Esophagus muscularis mucosa (tissue), 3 donors: ENCODE results near the gene IFT43.

Experiments used
- POLR2A ChIP-seq: fragments of 450-650 bp; IDR thresholded peaks from one replicate; pipeline ENCODE4 v1.6.1; 2017; ENCODE audit warnings: antibody characterized with exemption, moderate library complexity, mild to moderate bottlenecking, low read depth
- POLR2AphosphoS5 ChIP-seq, 2 donors: sonication (generic); formaldehyde crosslinking; IDR thresholded peaks; one replicate each; pipeline ENCODE4 v1.6.1; 2017; ENCODE audit warnings: antibody characterized with exemption in 2 of 2
- TF ChIP-seq, protein P1 (sequence below), 3 experiments: fragments of 200-600 bp in 2 of 3; fragments of 450-650 bp in 1 of 3; sonication (generic) in 2 of 3; IDR thresholded peaks; one replicate each; pipeline ENCODE4 v1.5.1; 2017 to 2019; ENCODE audit warnings: antibody characterized with exemption in 3 of 3, mild to moderate bottlenecking in 2 of 3, moderate library complexity in 1 of 3

DNA sequence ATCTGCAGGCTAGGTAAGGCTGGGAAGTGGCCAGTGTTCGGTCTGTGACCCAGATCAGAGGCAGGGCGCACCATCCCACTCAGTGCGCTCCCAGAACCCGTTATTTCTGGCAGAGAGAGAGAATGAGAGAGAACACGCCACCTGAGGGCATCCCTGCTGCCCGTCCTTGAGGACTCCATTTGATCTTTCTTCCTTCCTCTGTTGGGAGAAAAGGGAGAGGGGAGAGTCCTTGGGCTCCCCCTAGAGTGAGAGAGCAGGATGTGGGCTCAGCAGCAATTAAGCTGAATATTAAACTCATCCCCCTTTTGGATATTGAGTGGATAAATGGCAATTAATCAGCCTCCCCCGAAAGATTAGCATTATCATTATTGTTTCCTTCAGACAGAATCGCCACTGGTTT, 70.6 kb downstream of the IFT43 start:
- no peak for TF ChIP-seq POLR2A
- TF ChIP-seq, protein P1, sequence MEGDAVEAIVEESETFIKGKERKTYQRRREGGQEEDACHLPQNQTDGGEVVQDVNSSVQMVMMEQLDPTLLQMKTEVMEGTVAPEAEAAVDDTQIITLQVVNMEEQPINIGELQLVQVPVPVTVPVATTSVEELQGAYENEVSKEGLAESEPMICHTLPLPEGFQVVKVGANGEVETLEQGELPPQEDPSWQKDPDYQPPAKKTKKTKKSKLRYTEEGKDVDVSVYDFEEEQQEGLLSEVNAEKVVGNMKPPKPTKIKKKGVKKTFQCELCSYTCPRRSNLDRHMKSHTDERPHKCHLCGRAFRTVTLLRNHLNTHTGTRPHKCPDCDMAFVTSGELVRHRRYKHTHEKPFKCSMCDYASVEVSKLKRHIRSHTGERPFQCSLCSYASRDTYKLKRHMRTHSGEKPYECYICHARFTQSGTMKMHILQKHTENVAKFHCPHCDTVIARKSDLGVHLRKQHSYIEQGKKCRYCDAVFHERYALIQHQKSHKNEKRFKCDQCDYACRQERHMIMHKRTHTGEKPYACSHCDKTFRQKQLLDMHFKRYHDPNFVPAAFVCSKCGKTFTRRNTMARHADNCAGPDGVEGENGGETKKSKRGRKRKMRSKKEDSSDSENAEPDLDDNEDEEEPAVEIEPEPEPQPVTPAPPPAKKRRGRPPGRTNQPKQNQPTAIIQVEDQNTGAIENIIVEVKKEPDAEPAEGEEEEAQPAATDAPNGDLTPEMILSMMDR (IDR thresholded peaks at IDR 0.05) = peak in 1 of 3 experiments; percentile 21
- no peak for TF ChIP-seq POLR2AphosphoS5 (IDR thresholded peaks at IDR 0.05)
